Measurements from ENCODE around the gene M1AP.

Gene M1AP

DNA sequence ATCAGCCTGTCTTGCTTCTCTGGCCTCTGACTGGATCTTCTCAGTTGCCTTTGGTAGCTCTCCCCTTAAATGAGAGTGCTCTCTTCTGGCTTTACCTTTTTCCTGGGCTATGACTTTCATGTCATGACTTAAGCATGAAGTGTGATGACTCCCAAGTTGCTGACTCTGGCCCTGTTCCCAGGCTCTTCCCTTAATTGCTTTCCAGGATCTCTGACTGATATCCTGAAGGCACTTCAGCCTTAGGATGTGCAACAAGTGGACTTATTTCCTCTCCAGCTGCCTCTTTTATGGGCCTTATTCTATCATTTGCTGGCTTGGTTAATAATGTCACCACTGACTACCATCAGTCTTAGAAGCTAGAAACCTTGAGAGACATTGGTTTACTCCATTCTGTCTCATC, 23.3 kb upstream of the M1AP start:
- H2AFZ ChIP-seq (ENCODE audit: low read length) = no peak overlapping the region
- H3K18ac ChIP-seq (ENCODE audit: low read length) = no peak overlapping the region
- no peak overlapping the region for H2BK5ac ChIP-seq (ENCODE audit: low read length)
- no peak overlapping the region for H4K91ac ChIP-seq (ENCODE audit: low read depth, low read length, poor library complexity)
- H4K8ac ChIP-seq (ENCODE audit: low read depth, low read length) = no peak overlapping the region
- no peak overlapping the region for H3K9ac ChIP-seq (ENCODE audit: low read depth, low read length, poor library complexity)
- H2BK15ac ChIP-seq (ENCODE audit: low read length) = no peak overlapping the region
- H3K9me3 ChIP-seq (replicated peaks in 1 of 2; ENCODE audit: control insufficient read depth in 2 of 2, insufficient read depth in 1 of 2, low read depth in 1 of 2, low read length in 2 of 2) = no peaks in the 10 kb centered on the region
- no peaks in the 10 kb centered on the region for H3K79me1 ChIP-seq (ENCODE audit: low read depth, low read length)
- H2BK120ac ChIP-seq (ENCODE audit: low read depth, low read length) = no peak overlapping the region
- no peak overlapping the region for H3K14ac ChIP-seq (ENCODE audit: low read length)
- no peak overlapping the region for H3K4ac ChIP-seq (ENCODE audit: low read length)
- no peak overlapping the region for H2AK5ac ChIP-seq (ENCODE audit: low read depth, low read length)
- no peaks in the 10 kb centered on the region for H3K4me1 ChIP-seq (ENCODE audit: control insufficient read depth in 2 of 2, insufficient read depth in 1 of 2, low read depth in 1 of 2, low read length in 2 of 2)
- H2BK12ac ChIP-seq (ENCODE audit: low read length) = no peak overlapping the region
- DNase-seq (ENCODE audit: low spot score) = no peak
- H3K4me3 ChIP-seq (ENCODE audit: low read length in 2 of 2) = no peak overlapping the region
- no peak overlapping the region for H3K27ac ChIP-seq (replicated peaks; ENCODE audit: low read length)
- no peak overlapping the region for H3K4me2 ChIP-seq (ENCODE audit: insufficient read depth, low read length, poor library complexity, severe bottlenecking)
- no peaks in the 10 kb centered on the region for H3K27me3 ChIP-seq (ENCODE audit: control insufficient read depth in 3 of 3, insufficient read depth in 3 of 3, low read depth in 1 of 3, low read length in 3 of 3)
- peaks cover 11 to 21% of the 10 kb centered on the region in 2 donors for H3K36me3 ChIP-seq (replicated peaks in 1 of 2; ENCODE audit: control insufficient read depth in 2 of 2, insufficient read depth in 2 of 2, low read length in 2 of 2)
- peak overlapping the region; percentile 21 for H3K23ac ChIP-seq (ENCODE audit: low read depth, low read length, poor library complexity)

DNA sequence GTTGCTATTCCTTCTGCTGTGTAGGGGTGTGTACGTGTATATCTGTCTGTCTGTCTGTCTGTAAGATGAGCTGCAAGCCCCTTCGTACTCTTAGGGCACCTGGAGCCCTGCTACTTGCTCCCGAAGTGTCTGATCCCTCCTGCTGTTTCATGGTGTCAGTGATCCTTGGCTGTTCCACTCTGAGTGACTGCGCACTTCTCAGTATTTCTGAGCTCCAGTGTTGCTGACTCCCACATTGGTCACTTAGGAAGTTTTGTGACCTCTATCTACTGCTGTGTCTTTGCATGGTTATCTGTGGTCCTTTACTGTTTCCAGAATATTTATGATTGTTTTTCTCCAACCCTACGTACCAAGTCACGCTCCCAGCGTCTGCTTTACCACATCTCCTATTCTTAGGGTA, 22.1 kb upstream of the M1AP start:
- H3K14ac ChIP-seq (ENCODE audit: low read length) = no peak overlapping the region
- H3K79me1 ChIP-seq (ENCODE audit: low read depth, low read length) = no peaks in the 10 kb centered on the region
- no peaks in the 10 kb centered on the region for H3K4me1 ChIP-seq (ENCODE audit: control insufficient read depth in 2 of 2, insufficient read depth in 1 of 2, low read depth in 1 of 2, low read length in 2 of 2)
- no peak for DNase-seq (ENCODE audit: low spot score)
- no peak overlapping the region for H2AFZ ChIP-seq (ENCODE audit: low read length)
- no peak overlapping the region for H3K9ac ChIP-seq (ENCODE audit: low read depth, low read length, poor library complexity)
- H3K36me3 ChIP-seq (replicated peaks in 1 of 2; ENCODE audit: control insufficient read depth in 2 of 2, insufficient read depth in 2 of 2, low read length in 2 of 2) = peaks cover 2 to 8% of the 10 kb centered on the region in 2 donors
- H2BK5ac ChIP-seq (ENCODE audit: low read length) = no peak overlapping the region
- H2BK15ac ChIP-seq (ENCODE audit: low read length) = no peak overlapping the region
- H3K4ac ChIP-seq (ENCODE audit: low read length) = no peak overlapping the region
- H3K27ac ChIP-seq (replicated peaks; ENCODE audit: low read length) = no peak overlapping the region
- no peak overlapping the region for H2BK120ac ChIP-seq (ENCODE audit: low read depth, low read length)
- H2BK12ac ChIP-seq (ENCODE audit: low read length) = no peak overlapping the region
- H3K27me3 ChIP-seq (ENCODE audit: control insufficient read depth in 3 of 3, insufficient read depth in 3 of 3, low read depth in 1 of 3, low read length in 3 of 3) = no peaks in the 10 kb centered on the region
- no peak overlapping the region for H4K8ac ChIP-seq (ENCODE audit: low read depth, low read length)
- no peak overlapping the region for H3K23ac ChIP-seq (ENCODE audit: low read depth, low read length, poor library complexity)
- no peak overlapping the region for H3K4me2 ChIP-seq (ENCODE audit: insufficient read depth, low read length, poor library complexity, severe bottlenecking)
- H4K91ac ChIP-seq (ENCODE audit: low read depth, low read length, poor library complexity) = no peak overlapping the region
- no peaks in the 10 kb centered on the region for H3K9me3 ChIP-seq (replicated peaks in 1 of 2; ENCODE audit: control insufficient read depth in 2 of 2, insufficient read depth in 1 of 2, low read depth in 1 of 2, low read length in 2 of 2)
- H2AK5ac ChIP-seq (ENCODE audit: low read depth, low read length) = no peak overlapping the region
- no peak overlapping the region for H3K4me3 ChIP-seq (ENCODE audit: low read length in 2 of 2)
- WGBS, 2 donors (ENCODE audit: extremely low coverage in 2 of 2, insufficient read length in 2 of 2, insufficient replicate concordance in 1 of 2) = no CpG with 5 or more reads among the region's 7 CpGs
- H3K18ac ChIP-seq (ENCODE audit: low read length) = no peak overlapping the region

DNA sequence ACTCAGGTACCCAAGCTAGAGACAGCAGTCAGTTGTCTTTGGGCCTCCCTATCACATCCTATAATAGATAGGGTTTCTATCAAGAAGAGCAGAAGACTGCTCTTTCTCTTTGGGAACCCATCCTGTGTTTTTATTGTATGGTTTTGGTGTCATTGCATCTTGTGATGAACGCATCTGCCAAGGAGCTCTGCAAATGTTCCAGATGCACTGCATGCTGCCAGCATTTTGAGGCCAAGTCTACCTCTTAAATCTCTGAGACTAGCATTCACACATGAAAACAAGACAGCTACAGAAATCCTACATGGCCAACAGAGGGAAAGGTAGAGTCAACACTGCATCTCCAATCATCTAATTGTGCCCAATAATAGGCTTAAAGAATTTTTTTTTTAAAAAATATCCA, 20.0 kb upstream of the M1AP start:
- WGBS, 2 donors (ENCODE audit: extremely low coverage in 2 of 2, insufficient read length in 2 of 2, insufficient replicate concordance in 1 of 2) = no CpG with 5 or more reads among the region's 1 CpG

DNA sequence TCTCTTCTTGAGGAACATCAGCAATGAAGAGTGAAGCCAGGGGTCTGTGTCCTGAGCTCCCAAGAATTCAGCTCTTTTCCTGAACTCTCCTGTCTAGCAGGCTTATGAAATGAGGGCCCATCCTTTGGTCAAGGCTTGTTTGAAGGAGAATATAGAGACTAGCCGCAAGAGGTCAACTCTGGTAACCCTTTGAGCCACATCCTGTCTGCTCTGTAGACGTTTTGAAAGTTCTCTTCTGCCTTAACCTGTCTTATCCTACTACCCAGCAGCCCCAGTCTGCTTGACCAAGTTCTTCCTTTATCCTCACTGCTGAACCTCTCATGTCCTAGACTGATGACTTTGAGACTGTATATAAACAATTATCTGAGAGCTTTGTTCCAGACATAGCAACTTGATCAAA, 11.3 kb upstream of the M1AP start:
- Histone ChIP-seq H3K27me3 (ENCODE audit: control insufficient read depth in 3 of 3, insufficient read depth in 3 of 3, low read depth in 1 of 3, low read length in 3 of 3) (peaks cover 0 to 13% (median 0%) of the 10 kb centered on the region in 3 experiments), H3K4me2 (ENCODE audit: insufficient read depth, low read length, poor library complexity, severe bottlenecking) (no peak overlapping the region), H2BK12ac (ENCODE audit: low read length) (no peak overlapping the region), H2BK5ac (ENCODE audit: low read length) (no peak overlapping the region), H3K18ac (ENCODE audit: low read length) (no peak overlapping the region), H3K14ac (ENCODE audit: low read length) (no peak overlapping the region), H3K9ac (ENCODE audit: low read depth, low read length, poor library complexity) (no peak overlapping the region), H3K4me3 (ENCODE audit: low read length in 2 of 2) (no peak overlapping the region), H3K36me3 (replicated peaks in 1 of 2; ENCODE audit: control insufficient read depth in 2 of 2, insufficient read depth in 2 of 2, low read length in 2 of 2) (peaks cover 0 to 4% of the 10 kb centered on the region in 2 donors), H2AFZ (ENCODE audit: low read length) (no peak overlapping the region), H4K8ac (ENCODE audit: low read depth, low read length) (no peak overlapping the region), H3K4me1 (ENCODE audit: control insufficient read depth in 2 of 2, insufficient read depth in 1 of 2, low read depth in 1 of 2, low read length in 2 of 2) (peaks cover 0 to 2% of the 10 kb centered on the region in 2 donors), H3K23ac (ENCODE audit: low read depth, low read length, poor library complexity) (no peak overlapping the region), H4K91ac (ENCODE audit: low read depth, low read length, poor library complexity) (no peak overlapping the region), H3K9me3 (replicated peaks in 1 of 2; ENCODE audit: control insufficient read depth in 2 of 2, insufficient read depth in 1 of 2, low read depth in 1 of 2, low read length in 2 of 2) (peaks cover 0 to 5% of the 10 kb centered on the region in 2 donors), H2BK15ac (ENCODE audit: low read length) (no peak overlapping the region), H2BK120ac (ENCODE audit: low read depth, low read length) (no peak overlapping the region), H3K27ac (replicated peaks; ENCODE audit: low read length) (no peak overlapping the region), H3K4ac (ENCODE audit: low read length) (no peak overlapping the region), H2AK5ac (ENCODE audit: low read depth, low read length) (no peak overlapping the region), H3K79me1 (ENCODE audit: low read depth, low read length) (no peaks in the 10 kb centered on the region)
- no peak for DNase-seq (ENCODE audit: low spot score)
- WGBS, 2 donors (ENCODE audit: extremely low coverage in 2 of 2, insufficient read length in 2 of 2, insufficient replicate concordance in 1 of 2) = no CpG with 5 or more reads among the region's 2 CpGs

More for the DNA sequence above, 20.0 kb upstream of the M1AP start:
- no peaks in the 10 kb centered on the region for H3K9me3 ChIP-seq (replicated peaks in 1 of 2; ENCODE audit: control insufficient read depth in 2 of 2, insufficient read depth in 1 of 2, low read depth in 1 of 2, low read length in 2 of 2)
- H3K4ac ChIP-seq (ENCODE audit: low read length) = no peak overlapping the region
- no peak for DNase-seq (ENCODE audit: low spot score)
- H2AFZ ChIP-seq (ENCODE audit: low read length) = no peak overlapping the region
- H2BK120ac ChIP-seq (ENCODE audit: low read depth, low read length) = no peak overlapping the region
- H2BK15ac ChIP-seq (ENCODE audit: low read length) = no peak overlapping the region
- no peak overlapping the region for H3K27ac ChIP-seq (replicated peaks; ENCODE audit: low read length)
- H3K4me2 ChIP-seq (ENCODE audit: insufficient read depth, low read length, poor library complexity, severe bottlenecking) = no peak overlapping the region
- H3K36me3 ChIP-seq (replicated peaks in 1 of 2; ENCODE audit: control insufficient read depth in 2 of 2, insufficient read depth in 2 of 2, low read length in 2 of 2) = no peaks in the 10 kb centered on the region
- H3K27me3 ChIP-seq (ENCODE audit: control insufficient read depth in 3 of 3, insufficient read depth in 3 of 3, low read depth in 1 of 3, low read length in 3 of 3) = no peaks in the 10 kb centered on the region
- no peak overlapping the region for H3K9ac ChIP-seq (ENCODE audit: low read depth, low read length, poor library complexity)
- no peak overlapping the region for H4K91ac ChIP-seq (ENCODE audit: low read depth, low read length, poor library complexity)
- no peak overlapping the region for H2BK12ac ChIP-seq (ENCODE audit: low read length)
- no peak overlapping the region for H2AK5ac ChIP-seq (ENCODE audit: low read depth, low read length)
- H3K4me1 ChIP-seq (ENCODE audit: control insufficient read depth in 2 of 2, insufficient read depth in 1 of 2, low read depth in 1 of 2, low read length in 2 of 2) = no peaks in the 10 kb centered on the region
- no peak overlapping the region for H3K23ac ChIP-seq (ENCODE audit: low read depth, low read length, poor library complexity)
- H3K14ac ChIP-seq (ENCODE audit: low read length) = no peak overlapping the region
- no peak overlapping the region for H2BK5ac ChIP-seq (ENCODE audit: low read length)
- H3K4me3 ChIP-seq (ENCODE audit: low read length in 2 of 2) = no peak overlapping the region
- H3K18ac ChIP-seq (ENCODE audit: low read length) = no peak overlapping the region
- H3K79me1 ChIP-seq (ENCODE audit: low read depth, low read length) = no peaks in the 10 kb centered on the region
- H4K8ac ChIP-seq (ENCODE audit: low read depth, low read length) = no peak overlapping the region

Data from neuronal stem cell (in vitro differentiated cells).